A673 (cell line): ENCODE results near the gene C8B. TPM values are rescaled to one million over a fixed set of nuclear protein-coding genes. Genes with fewer than 3 reads are reported as not detected.

ENCODE experiments used
- BruUV-seq: library from RNA; stranded (reverse); fragments of 400-500 nt; replicated peaks from 2 replicates; lab custom pipeline; 2021; lab: Mats Ljungman, UMichigan
- CTCF ChIA-PET: fragments of 300-600 bp; sonication (Branson Sonifier 250); formaldehyde crosslinking; loops from one replicate; lab custom pipeline; 2022; ENCODE audit warnings: antibody characterized with exemption; lab: Charles Lee
- POLR2A ChIA-PET: fragments of 300-600 bp; sonication (Branson Sonifier 250); formaldehyde crosslinking; loops from one replicate; lab custom pipeline; 2022; ENCODE audit warnings: antibody characterized with exemption; ENCODE audit not compliant: low non-redundant PET; lab: Charles Lee
- DNase-seq: peaks from one replicate; pipeline ENCODE4 v3.0.0-alpha.2; 2015; ENCODE audit warnings: low spot score
- H3K27ac ChIP-seq: fragments of 200-600 bp; sonication (generic); 2 replicates; pipeline ENCODE4 v1.5.1; 2016; ENCODE audit warnings: mixed run types, low read depth, mild to moderate bottlenecking, mixed read lengths, antibody characterized with exemption, low read length; ENCODE audit not compliant: poor library complexity, severe bottlenecking
- H3K27me3 ChIP-seq: fragments of 200-600 bp; sonication (generic); replicated peaks from 2 replicates; pipeline ENCODE4 v1.6.1; 2017; ENCODE audit warnings: mixed run types, low read depth, mild to moderate bottlenecking, mixed read lengths, antibody characterized with exemption, low read length; ENCODE audit not compliant: insufficient read depth, poor library complexity
- H3K36me3 ChIP-seq: fragments of 200-600 bp; sonication (generic); 2 replicates; pipeline ENCODE4 v1.6.1; 2016; ENCODE audit warnings: mixed run types, mild to moderate bottlenecking, mixed read lengths, antibody characterized with exemption, low read length; ENCODE audit not compliant: insufficient read depth, poor library complexity, severe bottlenecking
- H3K4me1 ChIP-seq: fragments of 200-600 bp; sonication (generic); 2 replicates; pipeline ENCODE4 v1.6.1; 2017; ENCODE audit warnings: mixed run types, mild to moderate bottlenecking, mixed read lengths, antibody characterized with exemption, low read length; ENCODE audit not compliant: insufficient read depth, poor library complexity, severe bottlenecking
- H3K4me3 ChIP-seq: fragments of 200-600 bp; sonication (generic); 2 replicates; pipeline ENCODE4 v1.5.1; 2016; ENCODE audit warnings: low read depth, mixed run types, mild to moderate bottlenecking, mixed read lengths, low read length; ENCODE audit not compliant: poor library complexity, severe bottlenecking
- H3K9me3 ChIP-seq: fragments of 200-600 bp; sonication (generic); 2 replicates; pipeline ENCODE4 v1.6.1; 2016; ENCODE audit warnings: mixed run types, low read depth, mild to moderate bottlenecking, mixed read lengths, antibody characterized with exemption, low read length; ENCODE audit not compliant: poor library complexity, severe bottlenecking
- EZH2 ChIP-seq: fragments of 200-600 bp; sonication (generic); IDR thresholded peaks from 2 replicates; pipeline ENCODE4 v1.6.1; 2017; ENCODE audit warnings: borderline replicate concordance, low read depth, mild to moderate bottlenecking, mixed read lengths, antibody characterized with exemption, low read length; ENCODE audit not compliant: poor library complexity, severe bottlenecking
- intact Hi-C: fragments of 100-400 bp; cut with micrococcal nuclease; formaldehyde crosslinking; loops from one replicate; pipeline ENCODE4 v1.10.0; 2022; ENCODE audit not compliant: unreplicated experiment
- total RNA-seq: library from RNA; stranded (reverse); gene quantifications from 2 replicates; pipeline ENCODE4 v1.2.3, GENCODE V29; 2021
- TF ChIP-seq, protein P1 (sequence below): fragments of 300-800, 200-600 bp; sonication (generic); conservative IDR thresholded peaks from 2 replicates; pipeline ENCODE4 v1.5.1; 2017; ENCODE audit warnings: low read depth, mild to moderate bottlenecking, antibody characterized with exemption, low read length, moderate library complexity, mixed read lengths

C8B gene
- total RNA-seq, 1 experiment from 2014 or later = 0.39 TPM

DNA sequence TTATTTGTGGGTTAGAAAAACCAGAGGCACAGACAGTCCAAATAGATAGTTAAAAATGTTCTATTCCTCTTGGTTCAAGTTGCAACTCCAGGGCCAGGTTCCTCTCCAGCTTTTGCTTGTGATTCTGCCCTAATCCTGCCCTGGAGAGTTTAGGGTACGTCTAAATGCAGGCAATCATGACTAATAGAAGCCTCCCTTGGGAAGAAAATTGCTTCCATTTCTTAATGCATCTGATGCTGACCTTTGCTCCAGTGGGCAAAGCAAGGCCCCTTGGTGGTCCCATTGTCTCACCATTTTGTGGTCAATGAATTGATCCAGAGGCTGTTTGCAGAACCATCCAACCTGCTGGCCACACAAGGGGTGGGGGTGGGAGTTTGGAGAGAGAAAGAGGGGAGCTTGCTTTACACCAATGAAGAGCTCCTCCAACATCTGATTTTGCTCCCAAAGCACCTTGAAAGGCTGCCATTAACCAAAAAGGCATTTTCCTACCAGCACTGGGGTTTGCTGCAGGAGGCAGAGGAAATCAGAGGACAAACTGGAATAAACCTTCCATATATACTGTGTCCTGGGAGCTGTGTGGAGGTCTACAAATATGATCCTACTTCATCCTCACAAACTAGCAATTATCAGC lies 31.3 kb downstream of the C8B start:
- POLR2A ChIA-PET = no interaction called here
- TF ChIP-seq, protein P1, sequence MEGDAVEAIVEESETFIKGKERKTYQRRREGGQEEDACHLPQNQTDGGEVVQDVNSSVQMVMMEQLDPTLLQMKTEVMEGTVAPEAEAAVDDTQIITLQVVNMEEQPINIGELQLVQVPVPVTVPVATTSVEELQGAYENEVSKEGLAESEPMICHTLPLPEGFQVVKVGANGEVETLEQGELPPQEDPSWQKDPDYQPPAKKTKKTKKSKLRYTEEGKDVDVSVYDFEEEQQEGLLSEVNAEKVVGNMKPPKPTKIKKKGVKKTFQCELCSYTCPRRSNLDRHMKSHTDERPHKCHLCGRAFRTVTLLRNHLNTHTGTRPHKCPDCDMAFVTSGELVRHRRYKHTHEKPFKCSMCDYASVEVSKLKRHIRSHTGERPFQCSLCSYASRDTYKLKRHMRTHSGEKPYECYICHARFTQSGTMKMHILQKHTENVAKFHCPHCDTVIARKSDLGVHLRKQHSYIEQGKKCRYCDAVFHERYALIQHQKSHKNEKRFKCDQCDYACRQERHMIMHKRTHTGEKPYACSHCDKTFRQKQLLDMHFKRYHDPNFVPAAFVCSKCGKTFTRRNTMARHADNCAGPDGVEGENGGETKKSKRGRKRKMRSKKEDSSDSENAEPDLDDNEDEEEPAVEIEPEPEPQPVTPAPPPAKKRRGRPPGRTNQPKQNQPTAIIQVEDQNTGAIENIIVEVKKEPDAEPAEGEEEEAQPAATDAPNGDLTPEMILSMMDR = no peak
- no peak for TF ChIP-seq EZH2
- H3K4me1 ChIP-seq = peaks cover 5% of the 10 kb centered on the region
- no peaks in the 10 kb centered on the region for H3K36me3 ChIP-seq
- no peak overlapping the region for H3K4me3 ChIP-seq
- CTCF ChIA-PET = no interaction called here
- intact Hi-C loops = no loop called here
- BruUV-seq = no TSS peak
- H3K9me3 ChIP-seq = no peaks in the 10 kb centered on the region
- peak; percentile 44 for DNase-seq
- H3K27me3 ChIP-seq = no peaks in the 10 kb centered on the region
- H3K27ac ChIP-seq = no peak overlapping the region

DNA sequence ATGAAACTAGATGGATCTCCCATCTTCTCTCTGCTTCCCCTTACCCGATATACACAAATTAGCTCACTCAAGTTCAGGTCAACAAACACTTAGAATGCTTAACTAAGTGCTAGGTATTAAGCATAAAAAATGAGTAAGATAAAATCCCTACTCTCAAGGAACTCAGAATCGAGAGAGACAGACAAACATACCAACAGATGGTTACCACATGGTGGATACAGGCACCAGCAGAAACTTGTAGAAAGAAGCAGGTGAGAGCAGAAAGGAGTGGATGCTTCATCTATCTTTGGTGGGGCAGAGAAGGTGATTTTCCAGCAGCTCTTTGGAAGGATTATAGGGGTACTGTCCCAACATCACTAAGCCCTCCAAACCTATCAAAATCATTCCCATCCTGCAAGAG lies 32.2 kb downstream of the C8B start:
- intact Hi-C loops = no loop called here
- no peaks in the 10 kb centered on the region for H3K9me3 ChIP-seq
- CTCF ChIA-PET = no interaction called here
- no peaks in the 10 kb centered on the region for H3K36me3 ChIP-seq
- POLR2A ChIA-PET = no interaction called here
- no TSS peak for BruUV-seq
- H3K4me1 ChIP-seq = peaks cover 5% of the 10 kb centered on the region
- no peak for DNase-seq
- no peaks in the 10 kb centered on the region for H3K27me3 ChIP-seq
- no peak overlapping the region for H3K4me3 ChIP-seq
- H3K27ac ChIP-seq = no peak overlapping the region
- TF ChIP-seq, protein P1 = no peak
- no peak for TF ChIP-seq EZH2

GRCh38 chr1:56933161-56933560 lies 32.7 kb downstream of the C8B start:
- H3K27me3 ChIP-seq = no peaks in the 10 kb centered on the region
- no peaks in the 10 kb centered on the region for H3K9me3 ChIP-seq
- BruUV-seq = no TSS peak
- H3K4me1 ChIP-seq = peaks cover 5% of the 10 kb centered on the region
- H3K27ac ChIP-seq = no peak overlapping the region
- H3K36me3 ChIP-seq = no peaks in the 10 kb centered on the region
- intact Hi-C loops = no loop called here
- ChIA-PET CTCF (no interaction called here), POLR2A (no interaction called here)
- no peak for TF ChIP-seq EZH2
- TF ChIP-seq, protein P1 = no peak
- no peak overlapping the region for H3K4me3 ChIP-seq
- no peak for DNase-seq
